HG03025 (cell line): Measurements from ENCODE around the gene HMGXB4.

Source experiments
- ATAC-seq: cut with Tn5 transposase; IDR thresholded peaks from one replicate; pipeline ENCODE4 v1.9.1; 2021; ENCODE audit warnings: mild to moderate bottlenecking, moderate library complexity; ENCODE audit not compliant: unreplicated experiment, low FRiP score

HMGXB4 gene

GRCh38 chr22:35324762-35325161 is 67.5 kb downstream of the HMGXB4 start:
- ATAC-seq, result no peak

GRCh38 chr22:35325209-35325608 is 67.9 kb downstream of the HMGXB4 start:
- ATAC-seq, result no peak

GRCh38 chr22:35326854-35327562 is 69.7 kb downstream of the HMGXB4 start:
- ATAC-seq, result no peak

- no peak for ATAC-seq
These were observed 70.6 kb downstream of the HMGXB4 start for GRCh38 chr22:35327690-35328471.

- ATAC-seq, result no peak
These were observed 71.2 kb downstream of the HMGXB4 start for GRCh38 chr22:35328472-35328885.

GRCh38 chr22:35329114-35329847 is 72.0 kb downstream of the HMGXB4 start:
- ATAC-seq, result no peak

- no peak for ATAC-seq
These were observed 73.1 kb downstream of the HMGXB4 start for GRCh38 chr22:35330258-35330861.

- ATAC-seq, result no peak
These were observed 75.0 kb downstream of the HMGXB4 start for GRCh38 chr22:35332278-35332677.

GRCh38 chr22:35333220-35333619 is 75.9 kb downstream of the HMGXB4 start:
- ATAC-seq, result no peak

GRCh38 chr22:35334004-35334403 is 76.7 kb downstream of the HMGXB4 start:
- ATAC-seq, result no peak

GRCh38 chr22:35335468-35335867 is 78.2 kb downstream of the HMGXB4 start:
- no peak for ATAC-seq

- ATAC-seq, result no peak
These were observed 78.9 kb downstream of the HMGXB4 start for GRCh38 chr22:35335936-35336781.

GRCh38 chr22:35337932-35338331 is 80.6 kb downstream of the HMGXB4 start:
- ATAC-seq, result no peak

- ATAC-seq, result no peak
These were observed 84.0 kb downstream of the HMGXB4 start for GRCh38 chr22:35341090-35341874.

GRCh38 chr22:35342390-35342789 is 85.1 kb downstream of the HMGXB4 start:
- ATAC-seq, result no peak

- no peak for ATAC-seq
These were observed 86.6 kb downstream of the HMGXB4 start for GRCh38 chr22:35343664-35344550.

- ATAC-seq, result no peak
These were observed 87.8 kb downstream of the HMGXB4 start for GRCh38 chr22:35344956-35345690.
